Measurements from ENCODE around the gene AUTS2.

AUTS2 gene

GRCh38 chr7:69992938-69993337 is 394.7 kb downstream of the AUTS2 start:
- no peak for DNase-seq (ENCODE audit: low spot score)

- DNase-seq (ENCODE audit: low spot score) = no peak
These were observed 395.9 kb downstream of the AUTS2 start for GRCh38 chr7:69994218-69994617.

DNA sequence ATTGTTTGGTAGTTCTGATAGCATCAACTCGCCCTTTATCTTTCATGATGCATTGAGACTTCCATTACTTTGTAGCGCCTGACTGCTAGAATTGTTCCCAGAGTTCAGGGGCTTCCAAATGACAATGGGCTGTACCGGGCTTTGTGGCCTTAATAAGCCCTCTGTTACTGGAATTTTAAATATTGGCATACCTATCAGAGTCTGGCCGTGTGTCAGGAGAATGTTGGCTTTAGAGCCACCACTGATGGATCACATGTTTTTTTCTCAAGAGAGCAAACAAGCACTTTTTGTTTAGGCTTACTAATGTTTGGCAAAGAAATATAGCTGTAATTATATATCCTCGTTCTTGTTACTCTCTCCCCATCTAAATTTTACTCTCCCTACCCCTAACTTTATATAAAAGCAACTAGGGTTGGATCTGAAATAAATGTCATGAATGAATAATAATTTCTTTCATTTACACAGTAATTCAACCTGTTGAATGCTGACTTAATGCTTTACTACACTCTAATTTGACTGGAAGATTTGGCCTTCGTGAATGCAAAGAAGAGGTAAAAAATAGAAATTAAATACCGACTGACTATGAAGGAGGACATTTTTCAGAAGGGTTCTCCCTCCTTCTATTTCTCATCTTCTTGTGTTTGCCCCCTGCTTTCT is 396.7 kb downstream of the AUTS2 start:
- no peak for DNase-seq (ENCODE audit: low spot score)

DNA sequence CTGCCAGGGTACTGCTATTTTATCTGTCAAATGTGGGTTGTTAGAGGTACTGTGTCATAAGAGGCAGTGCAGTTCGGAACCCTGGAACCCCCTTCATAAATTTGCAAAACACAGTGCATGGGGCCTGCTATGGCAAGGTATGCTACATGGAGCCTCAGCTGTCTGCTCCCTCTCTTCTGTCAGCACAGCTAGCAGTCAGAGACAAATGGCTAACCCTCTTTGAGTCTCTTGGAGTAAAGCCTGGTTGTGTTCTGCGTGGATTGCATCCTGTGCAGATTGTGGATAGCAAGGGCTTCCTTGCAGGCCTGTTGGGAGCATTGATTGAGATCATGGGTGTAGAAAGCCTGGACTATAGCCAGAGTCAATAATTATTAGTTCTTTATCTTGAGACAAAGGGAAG is 397.8 kb downstream of the AUTS2 start:
- no peak for DNase-seq (ENCODE audit: low spot score)

DNA sequence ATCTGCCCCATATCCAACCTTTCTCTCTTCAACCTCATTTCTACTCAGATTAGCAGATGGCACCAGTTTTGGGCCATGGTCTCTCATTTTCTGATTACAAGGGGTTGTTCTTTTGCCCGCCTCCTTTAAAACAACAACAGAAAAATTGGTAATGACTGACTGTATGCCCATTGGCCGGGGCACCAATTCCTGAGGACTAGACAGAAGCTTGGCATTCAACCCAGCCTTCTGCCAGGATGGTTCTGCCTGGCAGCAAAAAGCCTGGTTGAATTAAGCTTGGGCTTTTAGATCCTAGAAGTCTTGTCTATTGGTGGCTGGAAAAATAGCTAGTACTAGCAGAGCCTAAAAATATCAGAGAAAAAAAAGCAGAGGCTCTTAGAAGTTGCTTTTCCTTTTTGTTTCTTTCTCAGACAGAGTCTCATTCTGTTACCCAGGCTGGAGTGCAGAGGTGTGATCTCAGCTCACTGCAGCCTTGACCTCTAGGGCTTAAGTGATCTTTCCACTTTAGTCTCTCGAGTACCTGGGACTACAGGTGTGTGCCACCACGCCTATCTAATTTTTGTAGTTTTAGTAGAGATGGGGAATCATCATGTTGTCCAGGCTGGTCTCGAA is 402.6 kb downstream of the AUTS2 start:
- no peak for DNase-seq (ENCODE audit: low spot score)

GRCh38 chr7:70005480-70005879 is 407.2 kb downstream of the AUTS2 start:
- no peak for DNase-seq (ENCODE audit: low spot score)

GRCh38 chr7:70005891-70006260 is 407.6 kb downstream of the AUTS2 start:
- no peak for DNase-seq (ENCODE audit: low spot score)

DNA sequence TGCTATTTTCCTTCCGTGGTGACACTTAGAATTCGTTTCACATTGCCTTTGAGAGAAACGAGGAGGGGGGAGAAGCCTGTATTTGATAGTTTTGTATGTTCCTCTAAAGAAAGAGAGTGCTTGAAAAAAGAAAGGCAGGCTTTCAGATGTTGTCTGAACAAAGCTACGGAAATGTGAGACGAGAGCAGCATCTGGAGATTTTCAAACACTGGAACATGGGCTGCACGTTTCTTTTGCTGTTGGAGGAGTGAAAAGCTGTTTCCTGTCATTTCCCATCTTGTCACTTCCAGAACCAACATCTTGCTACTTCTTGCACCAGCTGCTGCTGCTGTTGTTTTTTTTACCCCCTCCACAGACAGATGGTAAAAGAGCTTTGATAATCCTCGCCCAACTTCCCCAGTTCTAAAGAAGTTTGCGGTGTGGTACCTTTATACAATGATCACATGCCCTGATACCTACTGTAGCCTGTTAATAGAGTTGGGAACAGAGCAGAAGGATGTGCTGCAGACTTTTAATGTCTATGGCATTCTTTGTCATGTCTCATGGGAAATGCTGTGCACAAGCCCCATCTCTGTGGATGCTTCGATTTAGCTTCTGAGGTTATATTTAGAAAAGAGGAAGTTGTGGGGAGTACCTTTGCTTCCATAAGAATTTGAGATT is 408.1 kb downstream of the AUTS2 start:
- DNase-seq (ENCODE audit: low spot score) = peak; percentile 7

- no peak for DNase-seq (ENCODE audit: low spot score)
These were observed 410.2 kb downstream of the AUTS2 start for GRCh38 chr7:70008466-70008865.

GRCh38 chr7:70014472-70015177 is 416.4 kb downstream of the AUTS2 start:
- no peak for DNase-seq (ENCODE audit: low spot score)

DNA sequence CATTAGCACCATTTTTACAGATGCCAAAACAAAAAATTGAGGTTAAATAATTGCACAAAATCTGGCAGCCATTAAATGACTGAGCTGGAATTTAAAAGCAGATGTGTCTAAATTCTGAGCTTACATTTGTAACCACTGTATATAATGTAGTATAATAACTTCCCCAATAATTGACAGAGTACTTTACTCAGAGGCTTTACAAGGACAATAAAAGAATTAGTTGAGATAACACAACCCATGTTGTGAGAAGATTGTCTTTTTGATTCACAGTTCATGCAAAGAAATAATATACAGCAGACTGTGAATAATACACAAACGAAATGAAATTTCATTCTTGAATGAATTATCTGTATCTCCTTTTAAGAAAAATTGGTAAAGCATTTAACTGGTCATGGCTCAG is 417.1 kb downstream of the AUTS2 start:
- DNase-seq (ENCODE audit: low spot score) = no peak

- peak; percentile 29 for DNase-seq (ENCODE audit: low spot score)
These were observed 417.9 kb downstream of the AUTS2 start for GRCh38 chr7:70016044-70016770.

GRCh38 chr7:70017357-70017756 is 419.1 kb downstream of the AUTS2 start:
- DNase-seq (ENCODE audit: low spot score) = no peak

DNA sequence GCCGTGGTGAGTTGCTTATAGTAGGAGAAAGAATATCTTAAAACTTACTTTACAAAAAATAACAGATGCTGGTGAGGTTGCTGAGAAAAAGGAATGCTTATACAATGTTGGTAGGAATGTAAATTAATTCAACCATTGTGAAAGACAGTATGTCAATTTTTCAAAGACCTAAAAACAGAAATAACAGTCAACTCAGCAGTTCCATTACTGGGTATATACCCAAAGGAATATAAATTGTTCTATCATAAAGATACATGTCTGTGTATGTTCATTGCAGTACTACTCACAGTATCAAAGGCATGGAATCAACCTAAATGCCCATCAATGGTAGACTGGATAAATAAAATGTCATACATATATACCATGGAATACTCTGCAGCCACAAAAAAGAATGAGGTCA is 420.4 kb downstream of the AUTS2 start:
- no peak for DNase-seq (ENCODE audit: low spot score)

- DNase-seq (ENCODE audit: low spot score) = no peak
These were observed 429.6 kb downstream of the AUTS2 start for GRCh38 chr7:70027867-70028266.

DNA sequence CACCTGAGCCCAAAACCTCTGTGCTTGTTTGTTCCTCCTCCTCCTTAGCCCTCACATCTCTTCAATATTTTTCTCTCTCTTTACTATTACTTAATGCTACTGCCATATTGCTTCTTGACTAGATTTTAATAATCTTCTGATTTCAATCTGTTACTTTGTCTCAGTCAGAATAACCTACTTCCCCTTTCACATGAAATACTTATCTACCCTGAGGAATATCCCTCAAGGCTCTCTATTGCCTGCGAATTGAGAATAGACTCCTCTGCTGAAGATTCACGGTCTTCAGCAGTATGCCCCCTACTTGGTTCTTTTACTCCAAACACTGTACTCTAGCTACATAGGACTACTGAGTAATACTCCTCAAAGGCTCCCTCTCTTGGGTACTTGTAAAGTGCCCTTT is 430.3 kb downstream of the AUTS2 start:
- no peak for DNase-seq (ENCODE audit: low spot score)

DNA sequence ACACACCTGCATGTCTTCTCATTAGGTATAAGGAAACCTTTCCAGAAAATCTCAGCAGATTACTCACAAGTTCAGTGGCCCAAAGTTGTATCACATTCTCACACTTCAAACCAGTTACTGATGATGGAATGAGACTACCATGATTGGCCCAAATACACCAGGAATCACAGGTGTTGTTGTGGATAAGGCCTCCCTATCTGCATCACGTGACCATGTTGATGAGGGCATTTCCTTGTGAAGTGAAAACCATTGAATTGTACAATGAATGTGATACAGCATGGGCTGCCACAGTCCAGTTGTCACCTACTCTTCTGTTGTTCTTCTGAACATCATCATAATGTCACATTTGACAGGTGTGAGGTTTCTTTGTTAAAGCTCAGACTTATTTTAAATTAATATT is 431.7 kb downstream of the AUTS2 start:
- no peak for DNase-seq (ENCODE audit: low spot score)

- no peak for DNase-seq (ENCODE audit: low spot score)
These were observed 432.5 kb downstream of the AUTS2 start for GRCh38 chr7:70030745-70031144.

GRCh38 chr7:70031245-70031644 is 433.0 kb downstream of the AUTS2 start:
- no peak for DNase-seq (ENCODE audit: low spot score)

- no peak for DNase-seq (ENCODE audit: low spot score)
These were observed 434.4 kb downstream of the AUTS2 start for GRCh38 chr7:70032649-70033048.

- no peak for DNase-seq (ENCODE audit: low spot score)
These were observed 435.0 kb downstream of the AUTS2 start for GRCh38 chr7:70033226-70033625.

DNA sequence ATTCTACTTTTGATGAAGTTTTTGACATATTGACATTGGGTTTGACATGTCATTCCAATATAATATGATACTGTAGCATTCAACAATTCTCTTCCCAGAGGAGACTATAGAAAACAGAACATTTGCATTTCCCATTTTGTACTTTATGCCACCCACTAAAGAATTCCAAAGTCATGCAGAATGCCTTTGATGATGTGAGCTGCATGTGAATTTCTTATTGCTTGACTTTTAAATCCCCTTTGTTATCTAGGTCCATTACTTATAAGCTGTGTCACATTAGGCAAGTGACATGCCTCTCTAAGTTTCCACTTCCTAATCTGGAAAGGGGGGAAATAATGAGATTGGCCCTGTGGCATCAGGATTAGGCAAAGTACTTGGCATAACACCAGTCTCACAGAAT is 436.7 kb downstream of the AUTS2 start:
- no peak for DNase-seq (ENCODE audit: low spot score)
